ENCODE data around the gene LAMA5.

The LAMA5 gene

DNA sequence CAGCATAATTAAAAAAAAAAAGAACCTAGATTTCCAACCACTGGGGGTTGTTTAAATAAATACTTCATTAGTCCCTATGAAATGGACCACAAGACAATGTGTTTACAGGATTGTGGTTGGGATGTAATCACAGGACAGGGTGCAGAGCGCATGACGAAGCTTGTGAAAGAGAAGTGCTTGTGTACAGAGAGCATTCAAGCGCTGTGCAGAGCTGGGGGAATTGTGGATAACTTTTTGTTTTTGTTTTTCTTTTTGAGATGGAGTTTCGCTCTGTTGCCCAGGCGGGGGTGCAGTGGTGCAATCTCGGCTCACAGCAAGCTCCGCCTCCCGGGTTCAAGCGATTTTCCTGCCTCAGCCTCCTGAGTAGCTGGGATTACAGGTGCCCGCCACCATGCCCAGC, 22.3 kb downstream of the LAMA5 start:
- DNase-seq (ENCODE audit: low read depth) = no peak

DNA sequence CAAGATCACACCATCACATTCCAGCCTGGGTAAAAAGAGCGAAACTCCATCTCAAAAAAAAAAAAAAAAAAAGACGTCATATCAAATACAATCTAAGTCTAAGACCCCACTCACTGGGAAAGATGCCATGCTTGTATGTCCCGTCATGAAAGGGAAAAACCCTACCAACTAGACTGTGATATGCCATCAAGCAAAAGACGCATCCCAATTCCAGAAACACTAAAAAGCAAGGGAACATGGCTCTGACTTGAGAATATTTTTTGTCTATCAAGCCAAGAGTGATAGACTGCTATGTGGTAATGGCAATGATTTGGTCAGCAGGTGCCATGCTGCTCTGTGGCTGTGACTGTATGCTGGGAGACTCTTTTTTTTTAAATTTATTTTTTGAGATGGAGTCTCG, 23.0 kb downstream of the LAMA5 start:
- DNase-seq (ENCODE audit: low read depth) = no peak

DNA sequence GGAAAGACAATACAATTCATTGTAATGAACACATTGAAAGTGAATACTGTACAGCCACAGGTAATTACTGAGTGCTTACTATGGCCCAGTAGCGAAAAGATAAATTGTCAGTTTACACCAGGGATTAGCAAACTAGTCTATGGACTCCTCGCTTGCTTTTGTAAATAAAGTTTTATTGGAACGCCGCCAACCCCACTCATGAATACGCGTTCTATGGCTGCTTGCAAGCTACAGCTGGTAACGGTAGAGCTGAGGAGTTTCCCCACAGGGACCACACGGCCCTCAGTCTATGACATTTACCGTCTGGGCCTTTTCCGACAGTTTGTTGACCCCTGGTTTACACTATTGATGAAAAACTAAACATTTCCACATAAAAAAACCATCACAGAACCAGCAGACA, 24.2 kb downstream of the LAMA5 start:
- no peak for DNase-seq (ENCODE audit: low read depth)

DNA sequence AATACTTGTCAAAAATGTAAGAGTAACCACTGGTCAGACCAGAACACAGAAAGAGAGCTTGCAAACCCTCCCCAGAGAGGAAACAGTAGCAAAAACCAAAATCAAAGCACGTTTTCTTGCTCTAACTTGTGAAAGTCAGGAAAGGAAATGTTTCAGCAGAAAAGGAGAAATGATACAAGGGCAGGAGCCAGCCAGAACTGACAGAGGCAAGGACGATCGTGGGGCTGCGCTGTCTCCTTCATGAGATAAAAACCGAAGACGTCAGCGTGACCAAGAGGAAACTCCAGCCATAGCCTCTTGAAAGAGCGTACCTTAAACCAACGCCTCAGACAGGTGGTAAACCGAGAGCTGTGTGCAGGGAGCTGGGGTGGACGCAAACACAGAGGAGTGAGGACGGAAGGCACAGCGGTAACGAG, 27.5 kb downstream of the LAMA5 start:
- no peak for DNase-seq (ENCODE audit: low read depth)

DNA sequence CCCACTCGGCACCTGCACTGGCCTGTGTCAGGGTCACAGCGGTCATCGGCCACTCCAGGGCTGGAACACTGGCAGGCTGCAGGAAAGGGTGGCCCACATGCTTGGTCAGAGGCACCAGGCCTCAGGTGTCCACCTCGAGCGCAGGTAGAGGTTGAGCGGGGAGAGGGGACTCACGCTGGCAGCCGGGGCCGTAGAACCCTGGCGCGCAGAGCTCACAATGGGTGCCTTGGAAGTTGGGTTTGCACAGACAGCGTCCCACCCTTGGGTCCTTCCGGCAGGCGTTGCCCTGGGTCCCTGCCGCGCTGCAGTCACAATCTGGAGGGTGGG, 28.9 kb downstream of the LAMA5 start:
- no peak for DNase-seq (ENCODE audit: low read depth)

DNA sequence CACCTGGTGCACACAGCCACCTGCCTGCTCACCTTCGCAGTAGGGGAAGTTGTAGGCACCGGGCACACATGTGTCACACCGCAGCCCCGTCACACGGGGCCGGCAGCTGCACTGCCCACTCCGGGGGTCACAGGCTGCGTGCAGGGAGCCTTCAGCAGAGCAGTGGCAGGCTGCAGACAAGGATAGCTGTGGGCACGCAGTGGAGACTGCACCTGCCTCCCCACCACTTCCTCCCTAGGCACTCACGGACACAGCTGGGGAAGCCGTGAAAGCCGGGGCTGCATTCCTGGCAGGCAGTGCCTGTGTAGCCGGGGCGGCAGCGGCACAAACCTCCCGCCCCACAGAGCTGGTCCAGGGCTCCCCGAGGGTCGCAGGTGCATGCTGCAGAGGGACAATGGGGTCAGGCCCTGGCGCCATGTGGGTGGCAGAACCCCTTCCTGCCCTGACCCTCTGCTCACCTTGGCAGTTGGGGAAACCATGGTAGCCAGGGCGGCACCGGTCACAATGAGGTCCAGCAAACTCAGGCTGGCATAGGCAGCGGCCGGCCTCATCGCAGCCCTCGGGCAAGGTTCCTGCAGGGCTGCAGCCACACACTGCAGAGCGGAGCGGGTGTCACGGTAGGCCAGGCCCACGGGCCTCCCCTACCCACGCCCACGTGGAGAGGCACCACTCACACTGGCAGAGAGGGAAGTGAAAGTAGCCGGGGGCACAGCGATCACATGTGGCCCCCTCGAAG, 29.4 kb downstream of the LAMA5 start:
- DNase-seq (ENCODE audit: low read depth) = no peak

DNA sequence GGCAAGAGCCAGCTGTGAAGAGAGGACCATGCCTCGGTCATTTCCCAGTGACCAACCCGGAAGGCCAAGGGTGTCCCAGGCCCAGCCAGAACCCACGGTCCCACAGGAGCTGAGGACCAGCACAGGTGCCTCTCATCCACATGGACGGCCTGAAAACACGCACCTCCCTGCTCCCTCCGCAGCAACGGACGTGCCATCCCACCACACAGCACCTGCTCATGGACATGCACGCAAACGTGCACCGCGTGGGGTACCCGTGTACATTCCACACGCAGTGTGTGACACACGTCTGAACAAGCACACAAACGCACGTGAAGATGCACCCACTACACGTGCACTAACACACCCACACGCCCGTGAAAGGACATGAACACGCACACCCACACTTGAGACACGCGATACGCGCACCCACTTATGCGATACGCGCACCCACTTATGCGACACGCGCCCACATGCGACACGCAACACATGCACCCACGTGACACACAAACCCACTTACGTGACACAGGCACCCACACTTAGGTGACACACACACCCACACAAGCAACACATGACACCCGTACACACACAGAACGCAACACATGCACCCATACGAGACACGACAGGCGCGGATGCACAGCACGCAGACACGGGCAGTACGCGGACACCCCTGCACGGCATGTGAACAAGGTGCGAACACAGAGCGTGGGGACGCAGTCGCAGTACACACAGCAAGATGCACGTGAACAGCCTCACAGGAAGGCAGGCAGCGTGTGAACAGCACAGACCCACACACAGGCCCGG, 30.1 kb downstream of the LAMA5 start:
- no peak for DNase-seq (ENCODE audit: low read depth)

DNA sequence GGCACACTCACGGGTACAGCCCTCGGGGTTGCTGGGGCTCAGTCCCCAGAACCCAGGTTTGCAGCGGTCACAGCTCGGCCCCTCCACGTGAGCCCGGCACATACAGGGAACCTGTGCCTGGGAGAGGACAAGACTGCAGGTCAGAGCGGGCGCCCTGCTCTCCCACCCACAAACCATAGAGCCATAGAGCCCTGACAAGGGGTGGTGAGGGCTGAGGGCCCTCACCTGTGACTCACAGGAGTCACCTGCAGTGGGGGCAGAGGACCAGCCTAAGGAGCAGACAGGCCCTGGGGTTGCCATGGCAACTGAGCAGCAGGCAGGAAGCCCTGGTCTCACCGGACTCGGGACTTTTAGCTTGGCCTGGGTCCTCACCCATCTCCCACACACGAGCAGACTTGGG, 30.8 kb downstream of the LAMA5 start:
- DNase-seq (ENCODE audit: low read depth) = no peak

DNA sequence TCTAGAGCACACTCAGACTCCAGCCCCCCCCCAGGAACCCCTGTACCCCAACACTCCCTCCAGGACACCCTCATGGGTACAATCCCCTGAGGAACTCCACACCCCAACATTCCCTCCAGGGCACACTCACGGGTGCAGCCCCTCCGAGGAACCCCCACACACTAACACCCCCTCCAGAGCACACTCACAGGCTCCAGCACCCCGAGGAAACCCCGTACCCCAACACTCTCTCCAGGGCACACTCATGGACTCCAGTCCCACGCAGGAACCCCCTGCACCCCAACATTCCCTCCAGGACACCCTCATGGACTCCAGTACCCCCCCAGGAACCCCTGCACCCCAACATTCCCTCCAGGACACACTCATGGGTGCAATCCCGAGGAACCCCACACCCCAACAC, 31.6 kb downstream of the LAMA5 start:
- no peak for DNase-seq (ENCODE audit: low read depth)

DNA sequence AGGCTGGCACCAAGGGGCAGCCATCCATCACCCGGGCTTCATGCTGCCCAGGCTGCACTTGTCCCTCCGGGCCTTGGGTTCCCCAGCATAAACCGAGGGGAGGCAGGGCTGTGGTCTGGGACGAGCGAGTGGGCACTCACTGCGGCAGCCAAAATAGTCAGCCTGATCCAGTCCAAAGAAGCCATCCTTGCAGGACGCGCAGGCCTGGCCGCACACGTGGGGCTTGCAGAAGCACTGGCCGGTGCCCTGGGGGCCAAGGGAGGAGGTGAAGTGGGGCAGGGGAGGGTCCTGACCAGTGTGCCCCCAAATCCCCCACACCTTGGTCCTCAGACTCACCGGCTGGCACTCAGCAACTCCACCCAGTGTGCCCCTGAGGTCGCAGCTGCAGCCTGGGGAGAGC, 32.2 kb downstream of the LAMA5 start:
- no peak for DNase-seq (ENCODE audit: low read depth)

DNA sequence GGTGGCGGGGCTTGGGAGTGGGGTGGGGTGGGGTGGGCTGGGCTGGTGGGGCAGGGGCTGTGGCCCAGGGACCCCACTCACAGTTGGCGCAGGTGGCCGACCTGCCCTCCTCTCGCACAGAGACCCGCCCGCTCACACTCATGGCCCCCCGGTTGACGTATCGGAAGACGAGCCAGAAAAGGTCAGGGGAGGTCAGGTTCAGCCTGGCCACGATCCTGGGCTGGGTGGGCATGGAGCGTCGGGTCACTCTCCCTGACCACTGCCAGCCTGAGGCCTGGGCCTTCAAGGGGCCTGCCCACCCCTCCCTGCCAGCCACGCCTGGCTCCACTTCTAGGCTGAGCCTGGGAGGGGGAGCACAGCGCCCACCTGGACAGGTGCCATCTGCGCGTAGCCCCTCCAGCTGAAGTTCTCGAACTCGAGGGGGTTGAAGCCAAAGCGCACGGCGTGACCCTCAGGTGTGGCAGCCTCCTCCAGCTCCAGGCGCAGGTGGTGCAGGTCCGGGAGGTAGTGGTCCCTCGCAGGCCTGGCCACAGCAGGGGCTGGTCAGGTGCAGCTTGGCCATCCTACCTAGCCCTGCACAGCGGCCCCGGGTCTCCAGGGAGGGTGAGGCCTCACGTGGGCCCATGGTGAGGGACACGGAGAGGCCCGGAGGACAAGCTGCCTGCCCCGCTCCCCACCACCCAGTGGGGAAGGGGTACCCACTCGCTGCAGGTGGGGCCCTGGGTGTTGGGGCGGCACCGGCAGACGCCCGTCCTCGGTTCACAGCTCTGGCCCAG, 33.1 kb downstream of the LAMA5 start:
- no peak for DNase-seq (ENCODE audit: low read depth)

DNA sequence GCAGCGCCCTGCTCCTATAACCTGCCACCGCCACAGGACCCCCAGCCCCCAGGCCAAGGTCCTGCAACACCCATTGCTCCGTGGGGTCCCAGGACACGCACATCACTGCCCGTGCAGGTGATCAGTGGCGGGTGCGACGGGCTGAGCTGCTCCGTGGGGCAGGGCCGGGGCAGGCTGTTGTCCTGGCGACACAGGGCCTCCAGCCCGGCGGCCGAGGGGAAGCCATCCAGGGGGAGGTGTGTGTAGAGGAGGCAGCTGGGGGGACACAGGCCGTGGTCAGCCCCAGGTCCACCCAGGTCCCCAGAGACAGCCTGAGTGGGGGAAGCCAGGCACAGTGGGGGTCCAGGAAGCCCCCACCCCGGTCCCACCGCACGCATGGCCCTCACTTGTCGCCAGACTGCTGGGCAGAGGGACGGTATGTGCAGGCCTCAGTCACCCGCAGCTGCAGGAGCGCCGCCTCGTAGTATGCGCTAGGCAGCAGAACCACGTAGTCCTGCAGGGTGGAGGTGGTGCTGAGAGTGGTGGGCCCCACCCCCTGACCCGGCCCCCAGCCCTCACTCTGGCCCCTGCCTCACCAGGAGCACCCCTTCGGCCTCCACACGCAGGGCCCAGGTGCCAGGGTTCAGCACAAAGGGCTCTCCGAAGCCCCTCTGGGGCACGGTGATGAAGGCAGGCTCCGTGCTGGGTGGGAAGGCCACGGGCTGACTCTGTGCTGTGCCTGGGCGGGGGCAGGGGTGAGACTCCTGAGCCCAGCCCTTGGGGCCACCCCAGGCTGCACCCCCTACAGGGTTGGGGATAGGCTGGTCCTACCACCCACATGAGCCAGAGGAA, 33.9 kb downstream of the LAMA5 start:
- DNase-seq (ENCODE audit: low read depth) = no peak

DNA sequence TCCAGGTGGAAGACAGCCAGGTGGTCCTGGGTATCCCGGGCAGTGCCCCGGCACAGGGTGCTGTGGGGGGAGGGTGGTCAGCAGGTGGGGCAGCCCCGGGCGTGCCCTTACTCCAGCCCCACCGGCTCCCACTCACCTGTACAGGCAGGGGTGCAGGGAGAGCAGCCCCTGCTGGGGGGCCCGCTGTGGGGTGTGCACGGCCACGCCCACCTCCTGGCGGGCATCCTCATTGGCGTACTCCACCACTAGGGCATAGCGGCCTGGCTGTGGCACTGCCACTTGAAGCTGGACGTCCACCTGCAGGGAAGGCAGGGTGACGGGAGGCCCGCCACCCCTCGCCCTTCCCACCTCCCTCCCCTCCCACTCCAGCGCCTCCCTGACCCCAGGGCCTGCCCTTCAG, 34.7 kb downstream of the LAMA5 start:
- no peak for DNase-seq (ENCODE audit: low read depth)

DNA sequence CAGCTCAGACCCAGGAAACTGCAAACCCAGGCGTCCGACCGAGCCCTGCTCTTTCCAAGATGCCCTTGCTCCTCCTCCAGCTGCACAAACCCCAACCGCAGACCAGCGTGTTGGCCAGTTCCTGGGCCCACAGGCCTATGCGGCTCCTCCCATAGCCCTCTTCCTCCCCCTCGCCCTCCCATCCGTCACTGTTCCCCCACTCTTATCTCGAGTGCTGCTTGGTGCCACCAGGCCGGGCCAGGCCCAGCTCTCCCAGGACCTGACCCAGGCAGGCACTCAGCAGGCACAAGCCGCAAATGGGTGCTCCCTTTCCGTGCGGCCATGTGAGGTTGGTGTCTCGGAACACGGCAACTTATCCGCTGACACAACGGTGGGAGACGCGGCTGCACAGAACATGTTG, 35.8 kb downstream of the LAMA5 start:
- DNase-seq (ENCODE audit: low read depth) = no peak

DNA sequence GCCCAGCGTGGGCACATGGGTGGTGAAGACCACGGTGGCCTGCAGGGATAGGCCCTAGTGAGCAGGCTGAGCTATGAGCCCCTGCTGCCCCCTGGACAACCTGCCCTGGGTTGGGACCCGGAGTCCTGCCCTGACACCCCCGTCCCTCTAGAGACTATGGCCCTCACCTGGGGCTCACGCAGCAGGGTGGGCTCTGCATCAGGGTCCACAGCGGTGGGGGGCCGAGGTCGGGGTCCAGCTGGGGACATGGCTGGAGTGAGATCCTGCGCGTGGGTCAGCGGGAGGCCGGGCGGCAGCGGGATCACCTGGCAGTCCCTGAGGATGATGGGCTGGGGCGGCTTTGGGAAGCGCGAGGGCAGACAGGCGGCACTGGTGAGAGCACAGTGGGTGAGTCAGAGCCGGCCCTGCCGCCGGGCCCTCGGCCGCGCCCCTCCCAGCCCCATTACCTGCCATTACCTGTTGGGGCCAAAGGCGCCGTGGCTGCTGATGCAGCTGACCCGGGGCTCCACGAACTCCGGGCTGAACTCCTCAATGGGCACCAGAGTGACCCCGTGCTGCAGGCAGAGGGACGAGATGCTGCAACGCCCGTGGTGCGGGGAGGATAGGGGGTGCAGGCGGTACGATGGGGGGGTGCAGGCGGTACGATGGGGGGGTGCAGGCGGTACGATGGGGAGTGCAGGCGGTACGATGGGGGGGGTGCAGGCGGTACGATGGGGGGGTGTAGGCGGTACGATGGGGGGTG, 36.4 kb downstream of the LAMA5 start:
- no peak for DNase-seq (ENCODE audit: low read depth)

DNA sequence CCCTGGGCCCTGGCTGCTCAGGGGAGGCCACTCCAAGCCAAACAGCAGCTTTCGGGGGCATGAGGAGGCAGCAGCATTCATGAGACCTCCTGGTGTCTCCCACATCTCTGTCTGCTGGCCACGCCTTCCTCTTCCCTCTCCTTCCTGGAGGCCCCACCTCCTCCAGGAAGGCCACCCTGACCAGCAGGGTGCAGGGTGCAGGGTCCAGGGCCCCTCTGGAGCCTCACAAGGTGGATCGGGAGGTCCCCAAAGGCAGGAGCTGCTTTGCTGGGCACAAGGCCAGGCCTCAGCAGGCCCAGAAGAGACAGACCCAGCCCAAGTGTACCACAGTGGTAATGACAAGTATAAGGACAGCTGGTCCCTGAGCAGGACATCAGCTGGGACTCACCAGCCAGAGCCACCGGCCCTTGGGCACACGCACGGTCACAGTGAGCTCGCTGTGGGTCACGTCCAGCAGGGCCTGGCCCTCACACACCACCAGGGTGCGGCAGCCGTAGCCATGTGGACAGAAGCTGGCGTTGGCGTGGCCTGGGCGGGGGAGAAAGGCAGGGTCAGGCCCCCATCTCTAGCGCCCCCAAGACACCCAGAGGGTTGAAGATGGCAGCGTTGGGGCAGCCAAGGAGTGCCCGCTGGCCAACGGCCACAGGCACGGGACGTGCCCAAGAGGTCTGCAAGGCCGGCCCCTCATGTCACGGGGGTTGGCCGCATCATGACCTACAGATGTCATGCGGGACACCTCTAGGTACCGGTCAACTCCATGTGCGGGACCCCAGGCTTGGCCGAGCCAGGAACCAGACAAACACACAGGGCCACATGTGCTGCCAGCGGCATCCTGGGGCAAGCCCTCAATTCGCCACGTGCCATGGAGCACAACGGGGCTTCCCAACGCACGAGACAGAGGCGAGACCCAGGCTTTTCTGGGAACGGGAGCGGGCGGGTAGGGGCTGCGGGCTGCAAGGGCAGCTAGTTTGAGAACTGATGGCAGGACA, 37.4 kb downstream of the LAMA5 start:
- no peak for DNase-seq (ENCODE audit: low read depth)

DNA sequence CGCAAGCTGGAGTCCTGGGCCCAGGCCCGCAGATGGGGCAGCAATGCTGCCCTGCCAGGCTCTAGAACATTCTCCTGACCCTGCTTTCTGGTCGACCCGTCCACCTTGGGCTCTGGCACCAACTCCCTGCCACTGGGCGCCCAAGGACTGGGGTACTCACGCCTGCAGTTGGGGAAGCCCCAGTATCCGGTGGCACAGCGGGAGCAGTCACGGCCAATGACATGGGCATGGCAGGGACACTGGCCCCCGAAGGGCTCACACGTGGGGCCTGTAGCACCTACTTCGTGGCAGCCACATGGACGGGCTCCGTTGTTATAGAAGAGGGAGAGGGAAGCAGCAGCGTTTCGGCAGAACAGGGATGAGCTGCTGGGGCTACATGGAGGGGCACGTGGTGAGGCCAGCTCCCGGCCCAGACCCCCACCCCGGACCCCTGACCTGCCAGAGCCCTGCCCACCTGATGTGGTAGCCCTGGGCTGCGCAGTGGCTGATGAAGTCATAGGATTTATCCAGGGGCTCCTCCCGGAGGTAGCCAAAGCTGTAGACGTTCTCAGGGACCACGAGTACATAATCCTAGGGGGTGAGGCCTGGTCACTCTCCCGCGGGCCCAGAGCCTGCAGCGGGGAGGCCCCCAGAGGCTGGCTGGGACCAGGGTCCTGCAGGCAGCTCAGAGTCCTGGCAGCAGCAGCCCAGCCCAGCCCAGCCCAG, 38.3 kb downstream of the LAMA5 start:
- no peak for DNase-seq (ENCODE audit: low read depth)

DNA sequence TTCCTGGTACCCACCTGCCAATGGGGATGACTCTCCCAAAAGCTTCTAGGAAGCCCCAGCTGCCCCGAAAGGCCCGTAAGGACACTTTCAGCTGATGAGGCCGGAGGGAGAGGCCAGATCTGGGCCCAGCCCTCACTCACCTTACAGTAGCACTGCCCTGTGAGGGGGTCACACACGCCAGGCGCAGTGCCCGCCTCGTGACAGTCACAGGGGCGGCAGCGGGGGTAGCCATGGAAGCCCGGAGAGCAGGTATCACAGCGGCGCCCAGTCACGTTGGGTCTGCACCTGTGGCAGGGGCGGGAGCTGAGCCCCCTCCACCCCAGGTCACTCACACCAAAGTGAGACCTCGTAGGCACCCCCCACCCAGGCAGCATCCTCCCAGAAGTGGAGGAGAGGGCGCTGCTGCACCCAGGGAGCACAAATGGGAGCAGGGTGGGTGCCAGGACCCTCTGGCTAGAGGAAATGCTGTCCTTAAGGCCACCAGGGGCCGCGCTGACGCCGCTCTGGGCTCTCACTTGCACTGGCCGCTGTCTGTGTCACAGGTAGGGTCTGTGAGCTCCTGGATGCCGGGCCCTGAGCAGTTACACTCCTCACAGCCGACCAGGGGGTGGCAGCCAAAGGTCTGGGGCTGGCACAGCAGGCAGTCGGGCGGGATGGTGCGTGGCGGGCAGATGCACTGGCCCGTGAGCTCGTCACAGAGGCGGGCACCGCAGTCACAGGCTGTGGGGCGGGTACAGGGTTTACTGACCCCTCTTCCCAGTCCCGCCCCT, 39.2 kb downstream of the LAMA5 start:
- no peak for DNase-seq (ENCODE audit: low read depth)
